Epithelial cell of esophagus (primary cell): ENCODE results near the gene LMO1.

Source experiments
- DNase-seq: peaks from one replicate; pipeline ENCODE4 v3.0.0; 2010; ENCODE audit warnings: low read depth
- H3K4me3 ChIP-seq: 2 replicates; pipeline ENCODE4 v1.5.1; 2011; ENCODE audit warnings: mild to moderate bottlenecking, low read length, control low read depth
- TF ChIP-seq, protein P1 (sequence below): IDR thresholded peaks from 2 replicates; pipeline ENCODE4 v1.5.1; 2011; ENCODE audit warnings: low read depth, mild to moderate bottlenecking, low read length, control low read depth, inconsistent platforms; ENCODE audit not compliant: insufficient read depth; ENCODE audit errors: missing control alignments

Gene LMO1

DNA sequence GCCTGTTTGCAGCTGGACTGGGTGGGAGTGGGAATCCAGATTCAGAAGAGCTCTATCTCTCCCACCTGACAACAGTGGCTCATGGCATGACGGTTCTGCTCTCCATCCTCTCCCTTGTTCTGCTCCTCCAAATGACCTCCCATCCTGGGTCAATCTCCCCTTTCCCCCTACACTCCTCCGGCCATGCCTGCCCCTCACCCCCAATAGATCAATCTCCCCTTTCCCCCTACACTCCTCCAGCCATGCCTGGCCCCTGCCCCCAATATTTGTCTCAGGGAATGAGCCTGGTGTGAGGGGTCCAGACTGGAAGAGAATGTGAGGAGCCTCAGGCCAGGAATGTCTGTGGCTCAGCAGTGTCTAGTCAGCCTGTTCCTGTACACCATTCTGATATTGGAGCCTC, 64.0 kb downstream of the LMO1 start:
- TF ChIP-seq, protein P1, sequence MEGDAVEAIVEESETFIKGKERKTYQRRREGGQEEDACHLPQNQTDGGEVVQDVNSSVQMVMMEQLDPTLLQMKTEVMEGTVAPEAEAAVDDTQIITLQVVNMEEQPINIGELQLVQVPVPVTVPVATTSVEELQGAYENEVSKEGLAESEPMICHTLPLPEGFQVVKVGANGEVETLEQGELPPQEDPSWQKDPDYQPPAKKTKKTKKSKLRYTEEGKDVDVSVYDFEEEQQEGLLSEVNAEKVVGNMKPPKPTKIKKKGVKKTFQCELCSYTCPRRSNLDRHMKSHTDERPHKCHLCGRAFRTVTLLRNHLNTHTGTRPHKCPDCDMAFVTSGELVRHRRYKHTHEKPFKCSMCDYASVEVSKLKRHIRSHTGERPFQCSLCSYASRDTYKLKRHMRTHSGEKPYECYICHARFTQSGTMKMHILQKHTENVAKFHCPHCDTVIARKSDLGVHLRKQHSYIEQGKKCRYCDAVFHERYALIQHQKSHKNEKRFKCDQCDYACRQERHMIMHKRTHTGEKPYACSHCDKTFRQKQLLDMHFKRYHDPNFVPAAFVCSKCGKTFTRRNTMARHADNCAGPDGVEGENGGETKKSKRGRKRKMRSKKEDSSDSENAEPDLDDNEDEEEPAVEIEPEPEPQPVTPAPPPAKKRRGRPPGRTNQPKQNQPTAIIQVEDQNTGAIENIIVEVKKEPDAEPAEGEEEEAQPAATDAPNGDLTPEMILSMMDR = no peak

DNA sequence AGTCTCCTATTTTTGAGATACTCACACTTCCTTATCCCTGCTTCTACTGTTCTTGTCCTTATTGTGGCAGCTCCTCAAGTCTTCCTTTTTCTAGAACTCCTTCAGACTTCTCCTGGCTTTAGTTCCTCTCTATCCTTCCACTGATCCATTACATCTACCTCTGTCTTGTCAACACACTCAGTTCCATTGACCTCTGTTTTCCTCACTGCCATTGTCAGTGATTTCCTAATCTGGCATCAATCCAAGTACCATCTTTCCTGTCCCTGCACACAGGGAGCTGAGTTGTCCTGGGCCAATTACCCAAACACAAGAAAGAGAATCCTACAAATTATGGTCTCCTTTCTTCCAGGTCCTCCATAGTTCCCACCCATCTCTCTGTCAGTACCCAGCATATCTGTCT, 66.9 kb downstream of the LMO1 start:
- H3K4me3 ChIP-seq = no peak overlapping the region
- DNase-seq = peak; percentile 11
- TF ChIP-seq, protein P1 = no peak

More for the DNA sequence above, 64.0 kb downstream of the LMO1 start:
- no peak for DNase-seq
- H3K4me3 ChIP-seq = no peak overlapping the region

DNA sequence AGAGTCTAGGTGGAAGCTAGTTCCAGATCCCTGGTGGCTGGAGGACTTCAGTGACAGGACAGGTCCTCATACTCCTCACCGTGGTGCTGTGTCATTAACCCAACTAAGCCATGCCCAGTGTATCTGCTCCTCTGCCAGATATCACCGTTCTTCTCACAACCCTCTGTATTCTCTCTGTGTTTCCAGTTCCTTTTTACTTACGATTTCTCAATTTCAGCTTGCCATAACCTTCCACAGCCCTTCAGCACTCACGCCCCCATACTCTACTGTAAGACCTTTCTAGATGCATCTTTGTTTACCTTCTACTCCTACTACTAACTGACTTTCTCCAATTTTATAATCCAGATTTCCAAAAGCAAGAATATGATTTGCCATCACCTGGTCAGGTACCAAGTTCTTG, 68.7 kb downstream of the LMO1 start:
- TF ChIP-seq, protein P1 = no peak
- DNase-seq = no peak
- H3K4me3 ChIP-seq = no peak overlapping the region

DNA sequence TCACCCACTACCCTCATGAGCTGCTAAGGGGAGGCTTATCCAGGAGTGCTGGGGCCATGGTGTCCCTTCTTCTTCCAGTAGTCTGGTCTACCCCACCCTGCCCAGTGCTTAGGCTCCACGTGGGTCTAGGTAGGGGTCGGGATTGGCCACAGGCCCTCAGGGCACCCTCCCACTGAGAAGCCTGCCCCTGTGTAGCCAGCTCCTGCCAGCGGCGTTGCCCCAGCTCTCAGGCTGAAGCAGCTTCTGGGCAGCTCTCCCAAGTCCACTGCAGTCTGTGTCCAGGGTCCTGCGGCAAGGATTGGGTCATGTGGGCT, 70.8 kb downstream of the LMO1 start:
- no peak for DNase-seq
- TF ChIP-seq, protein P1 = no peak

DNA sequence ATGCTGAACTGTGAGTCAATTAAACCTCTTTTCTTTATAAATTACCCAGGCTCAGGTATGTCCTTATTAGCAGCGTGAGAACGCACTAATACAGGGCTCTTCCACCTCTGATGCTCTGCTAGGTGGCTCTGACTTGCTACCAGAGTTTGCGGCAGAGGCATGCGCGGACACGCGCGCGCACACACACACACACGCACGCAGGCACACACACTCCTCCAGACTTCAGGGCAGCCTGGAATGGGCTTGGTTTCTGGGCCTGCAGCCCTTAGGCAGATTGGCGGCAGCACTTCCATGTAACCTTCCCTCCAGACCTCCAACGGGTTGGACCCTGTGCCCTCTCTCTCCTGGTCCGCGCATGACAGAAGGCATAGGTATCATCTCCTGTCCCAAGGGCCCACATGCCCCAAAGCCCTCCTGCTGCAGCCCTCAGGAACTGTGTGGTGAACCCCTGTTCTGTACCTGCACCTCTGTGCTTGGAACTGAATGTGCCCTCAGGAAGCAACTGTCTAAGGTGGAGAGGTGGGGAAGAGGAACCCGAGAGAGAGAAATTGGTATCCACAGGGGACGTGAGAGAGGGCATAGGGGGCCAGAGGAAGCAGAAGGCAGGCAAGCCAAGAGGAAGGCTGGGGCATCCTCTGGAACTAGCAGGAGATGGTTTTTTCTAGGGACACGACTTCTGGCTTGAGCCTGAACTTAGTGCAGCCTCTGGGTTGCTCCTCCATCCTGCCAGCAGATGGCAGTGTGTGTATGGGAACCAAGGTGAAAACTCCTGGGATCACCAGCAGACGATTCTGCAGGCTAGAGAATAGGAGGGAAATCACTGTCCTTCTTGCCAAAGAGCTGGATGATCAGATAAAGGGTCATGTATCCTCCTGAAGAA, 71.4 kb downstream of the LMO1 start:
- DNase-seq = peak; percentile 75
- TF ChIP-seq, protein P1 = peak; percentile 98
- no peak overlapping the region for H3K4me3 ChIP-seq

More for the DNA sequence above, 70.8 kb downstream of the LMO1 start:
- H3K4me3 ChIP-seq = no peak overlapping the region

DNA sequence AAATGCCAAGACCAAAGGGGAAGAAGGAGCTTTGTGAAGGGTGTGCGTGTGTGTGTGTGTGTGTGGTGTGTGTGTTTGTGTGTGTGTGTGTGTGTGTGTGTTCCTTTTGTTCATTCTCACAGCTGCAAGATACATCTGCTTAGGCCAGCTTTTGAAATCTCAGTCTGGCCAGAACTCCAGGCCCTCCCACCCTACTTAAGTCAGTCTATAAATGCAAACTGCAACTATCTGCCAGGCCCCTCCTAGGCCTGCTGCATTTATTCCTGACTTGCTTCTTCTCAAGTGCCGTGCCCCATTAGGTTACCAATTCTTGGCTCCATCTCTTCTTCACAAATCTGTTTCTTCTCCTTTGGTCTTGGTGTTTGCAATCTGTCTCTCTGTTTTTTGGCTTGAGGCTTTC, 73.2 kb downstream of the LMO1 start:
- H3K4me3 ChIP-seq = no peak overlapping the region
- TF ChIP-seq, protein P1 = no peak
- DNase-seq = no peak

DNA sequence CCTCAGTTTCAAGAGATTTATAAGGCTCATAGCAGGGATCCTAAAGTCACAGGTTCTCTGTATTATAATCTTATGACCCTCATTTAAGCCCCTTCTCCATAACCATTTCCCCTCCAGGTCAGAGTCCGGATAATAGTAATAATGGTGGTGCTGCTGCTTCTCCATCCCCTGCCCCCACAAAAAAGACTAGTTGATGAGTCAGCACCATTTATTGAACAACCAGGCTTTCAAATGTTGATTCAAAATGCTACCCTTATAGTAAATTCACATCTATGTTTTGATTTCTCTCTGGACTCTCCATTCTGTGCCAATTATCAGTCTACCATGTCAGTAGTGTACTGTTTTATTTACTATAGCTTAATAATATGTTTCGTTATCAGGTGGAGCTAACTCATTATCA, 77.2 kb downstream of the LMO1 start:
- no peak overlapping the region for H3K4me3 ChIP-seq
- no peak for DNase-seq
- TF ChIP-seq, protein P1 = no peak
